GM19372 (cell line): ENCODE data around the gene PPP2R3A.

Experiments used
- ATAC-seq: cut with Tn5 transposase; IDR thresholded peaks from one replicate; pipeline ENCODE4 v1.9.1; 2021; ENCODE audit warnings: mild to moderate bottlenecking, low read depth, moderate library complexity; ENCODE audit not compliant: unreplicated experiment

PPP2R3A gene

DNA sequence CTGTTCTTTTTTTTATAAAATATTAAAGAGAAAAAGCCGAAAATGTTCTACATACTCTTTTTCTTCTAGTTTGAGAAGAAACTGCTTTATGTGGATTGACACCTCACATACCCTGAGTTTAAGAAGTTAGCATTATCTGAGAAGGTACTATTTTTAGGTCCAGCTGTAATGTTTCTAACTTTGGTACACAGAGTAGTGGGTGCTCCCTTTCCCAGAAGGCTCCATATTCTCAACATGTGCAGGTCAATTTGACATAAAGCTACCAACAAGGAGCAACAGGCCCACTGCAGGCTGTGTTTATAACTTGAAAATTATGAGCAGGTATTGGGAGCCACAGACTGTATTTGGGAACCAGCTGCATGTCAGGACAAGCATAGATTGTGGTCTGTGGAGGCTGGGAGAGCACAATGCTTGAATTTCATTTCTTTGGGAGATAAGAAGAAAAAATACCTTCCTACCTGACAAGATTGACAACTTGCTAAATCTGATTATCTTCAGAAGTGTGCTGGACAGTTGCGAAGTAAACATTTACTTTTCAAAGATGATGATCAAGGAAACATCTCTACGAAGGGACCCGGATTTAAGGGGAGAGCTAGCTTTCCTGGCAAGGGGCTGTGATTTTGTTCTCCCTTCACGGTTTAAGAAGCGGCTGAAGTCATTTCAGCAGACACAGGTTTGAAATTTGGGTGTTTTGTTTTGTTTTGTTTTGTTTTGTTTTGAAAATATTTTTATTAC, 57.2 kb downstream of the PPP2R3A start:
- no peak for ATAC-seq

DNA sequence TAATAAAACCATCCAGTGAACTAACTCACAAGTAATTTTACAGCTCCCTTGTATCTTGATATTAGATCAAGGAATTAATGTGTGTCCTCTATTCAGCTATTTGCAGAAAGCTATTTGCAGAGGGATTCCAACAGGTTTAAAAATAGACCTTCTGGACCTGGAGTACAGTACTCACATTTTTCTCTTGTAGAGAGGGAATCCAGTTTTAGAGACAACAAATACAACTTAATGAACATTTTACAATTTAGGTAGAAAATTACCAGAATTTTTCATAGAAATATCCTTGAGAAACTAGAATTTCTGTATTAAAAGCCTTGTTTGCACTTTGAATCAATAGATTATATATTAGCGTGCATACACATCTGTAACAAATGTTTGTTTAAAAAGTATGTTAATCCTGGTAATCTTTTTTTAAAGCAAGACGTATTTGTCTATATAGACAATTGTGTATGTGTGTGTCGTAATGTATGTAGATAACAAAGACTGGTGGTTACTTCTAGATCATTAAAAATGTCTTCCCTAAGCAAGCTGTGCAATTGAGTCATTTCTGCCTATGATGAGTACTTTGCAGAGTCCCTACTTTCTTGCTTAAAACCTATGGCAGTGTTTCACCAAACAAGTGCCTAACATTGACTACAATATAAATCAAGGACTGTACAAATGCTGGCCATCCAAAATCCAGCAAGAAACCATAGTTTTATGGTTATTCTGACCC, 57.9 kb downstream of the PPP2R3A start:
- ATAC-seq = no peak

DNA sequence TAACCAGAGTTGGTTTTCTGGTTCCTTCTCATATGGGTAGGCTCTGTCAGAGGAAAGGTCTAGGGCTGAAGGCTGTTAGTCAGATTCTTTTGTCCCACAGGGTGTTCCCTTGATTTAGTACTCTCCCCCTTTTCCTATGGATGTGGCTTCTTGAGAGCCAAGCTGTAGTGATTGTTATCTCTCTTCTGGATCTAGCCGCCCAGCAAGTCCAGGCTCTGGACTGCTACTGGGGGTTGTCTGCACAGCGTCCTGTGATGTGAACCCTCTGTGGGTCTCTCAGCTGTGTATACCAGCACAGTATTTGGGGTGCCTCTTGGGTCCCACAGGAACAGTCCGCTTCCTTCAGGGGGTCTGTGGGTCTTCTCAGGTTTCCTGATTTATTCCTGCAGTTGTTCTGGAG, 70.8 kb downstream of the PPP2R3A start:
- ATAC-seq = no peak

DNA sequence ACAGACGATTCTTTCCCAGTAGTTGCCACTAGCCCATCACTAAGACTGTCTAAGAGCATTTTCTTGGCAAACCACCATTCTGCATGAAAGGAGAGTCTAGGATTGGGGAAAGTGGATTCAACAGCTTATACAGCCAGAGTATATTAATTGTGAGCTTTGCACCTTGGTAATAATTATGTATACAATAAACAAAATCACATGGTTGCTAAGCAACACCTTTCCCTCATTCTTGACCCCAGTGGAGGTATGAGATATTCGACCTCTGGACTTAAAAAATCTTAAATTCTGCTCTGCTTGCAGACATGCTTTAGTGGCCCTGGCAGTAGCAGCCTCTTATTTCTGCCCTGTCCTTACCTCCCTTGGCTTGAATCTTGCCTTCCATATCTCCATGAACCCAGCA, 73.1 kb downstream of the PPP2R3A start:
- ATAC-seq = no peak

DNA sequence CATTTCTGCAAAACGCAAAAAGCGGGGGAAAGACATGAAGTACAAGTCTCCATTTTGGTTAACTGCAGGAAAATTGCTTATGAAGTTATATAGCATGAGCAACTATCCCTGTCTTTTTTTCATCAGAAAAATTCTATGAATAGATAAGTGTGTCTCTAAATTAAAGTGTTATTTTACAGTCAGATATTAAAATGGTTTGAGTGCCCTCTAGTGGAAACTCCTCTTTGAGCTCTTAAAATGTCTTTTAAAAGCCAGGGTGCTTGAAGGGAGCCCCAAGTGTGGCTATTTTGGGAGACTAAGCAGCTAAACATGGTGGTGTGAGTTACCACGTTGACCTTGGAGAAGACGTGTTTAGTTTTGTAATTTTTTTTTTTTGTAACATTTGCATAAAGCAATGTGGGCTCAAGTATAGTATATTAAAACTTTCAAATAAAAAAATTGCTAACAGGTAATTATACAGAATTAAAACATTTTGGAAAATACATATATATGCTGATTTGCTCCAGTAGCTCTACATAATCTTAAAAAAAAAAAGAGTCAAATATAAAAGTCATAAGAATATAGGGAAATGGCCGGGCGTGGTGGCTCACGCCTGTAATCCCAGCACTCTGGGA, 77.2 kb downstream of the PPP2R3A start:
- ATAC-seq = no peak

DNA sequence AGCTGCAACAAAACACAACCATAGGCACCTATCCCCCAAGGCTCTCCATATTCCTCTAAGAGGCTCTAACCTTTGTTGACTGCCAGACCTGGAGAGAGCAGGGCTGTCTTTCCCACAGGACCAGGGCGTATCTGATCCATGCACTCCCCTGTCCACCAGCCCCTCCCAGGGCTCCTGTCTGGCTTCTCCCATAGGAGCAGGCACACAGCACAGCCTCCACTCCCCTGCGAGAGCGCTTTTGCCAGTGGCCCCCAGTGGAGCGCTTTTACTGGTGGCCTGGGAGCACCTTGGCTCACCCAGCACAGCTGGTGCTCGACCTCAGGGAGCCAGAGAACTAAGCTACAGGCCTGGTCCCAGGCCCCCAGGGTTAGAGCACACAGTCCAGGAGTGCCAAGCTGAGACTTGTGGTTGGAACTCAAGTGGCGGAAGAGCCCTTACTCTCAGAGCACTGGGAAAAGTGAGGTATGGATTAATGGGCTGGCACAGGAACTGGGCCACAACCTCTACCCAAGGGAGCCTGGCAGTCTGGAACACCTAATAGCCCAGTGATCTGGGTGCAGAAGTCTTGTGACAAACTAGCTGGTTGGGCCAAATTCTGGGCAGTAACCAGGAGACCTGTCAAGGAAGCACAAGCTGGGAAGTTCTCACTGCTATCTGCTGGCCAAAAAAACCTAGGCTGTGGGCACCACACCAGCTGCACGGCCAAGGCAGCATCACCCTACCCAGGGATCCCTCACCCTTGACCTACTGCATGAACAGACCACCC, 79.6 kb downstream of the PPP2R3A start:
- no peak for ATAC-seq

DNA sequence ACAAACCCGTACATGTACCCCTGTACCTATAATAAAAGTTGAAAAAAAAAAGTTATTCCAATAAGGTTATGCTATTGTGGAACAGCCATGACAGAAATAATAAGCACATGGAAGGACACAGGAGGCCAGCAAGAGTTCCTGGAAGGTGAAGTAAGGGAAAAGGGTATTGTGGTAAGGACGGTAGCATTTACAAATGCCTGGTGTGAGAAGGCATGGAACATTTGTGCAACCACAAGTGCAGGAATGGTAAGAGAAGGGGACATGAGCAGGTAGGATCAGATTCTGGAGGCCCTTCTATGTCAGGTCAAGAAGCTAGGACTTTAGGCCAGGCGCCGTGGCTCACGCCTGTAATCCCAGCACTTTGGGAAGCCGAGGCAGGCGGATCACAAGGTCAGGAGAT, 82.5 kb downstream of the PPP2R3A start:
- ATAC-seq = no peak

DNA sequence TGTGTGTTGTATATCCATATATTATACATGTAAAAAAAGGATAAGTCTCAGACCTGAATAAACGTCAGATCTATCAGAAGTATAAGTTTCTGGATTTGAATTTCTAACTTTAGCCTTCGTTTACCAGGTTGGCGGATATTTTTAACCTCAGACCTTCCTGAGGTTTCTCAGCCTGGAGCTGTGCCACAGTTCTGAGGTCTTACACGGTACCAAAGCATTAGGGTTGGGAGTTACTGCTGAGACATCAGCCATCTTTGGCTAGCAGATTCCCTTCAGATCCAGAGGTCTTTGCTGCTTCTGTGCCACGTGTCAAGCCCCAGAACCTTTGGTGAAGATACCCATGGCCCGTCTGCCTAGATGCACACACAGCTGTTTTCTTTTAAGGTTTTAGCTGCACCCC, 84.7 kb downstream of the PPP2R3A start:
- no peak for ATAC-seq

DNA sequence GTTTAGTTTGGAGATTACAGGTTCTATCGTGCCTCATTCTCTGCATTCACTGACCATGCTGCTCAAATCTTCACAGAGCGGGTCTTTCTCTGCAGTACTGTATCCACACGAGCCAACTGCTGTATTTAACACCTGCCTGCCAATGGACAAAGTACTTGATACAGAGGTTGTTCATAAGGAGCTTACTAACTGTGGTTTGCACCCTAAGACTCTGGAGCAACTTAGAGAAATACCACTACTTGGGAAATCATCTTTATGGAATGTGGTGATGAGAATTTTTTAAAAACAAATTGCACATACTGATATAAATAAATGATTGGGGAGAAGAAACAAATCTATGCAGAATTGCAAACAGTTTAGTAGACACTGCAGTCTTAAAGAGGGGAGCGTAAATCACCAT, 90.0 kb downstream of the PPP2R3A start:
- ATAC-seq = no peak

DNA sequence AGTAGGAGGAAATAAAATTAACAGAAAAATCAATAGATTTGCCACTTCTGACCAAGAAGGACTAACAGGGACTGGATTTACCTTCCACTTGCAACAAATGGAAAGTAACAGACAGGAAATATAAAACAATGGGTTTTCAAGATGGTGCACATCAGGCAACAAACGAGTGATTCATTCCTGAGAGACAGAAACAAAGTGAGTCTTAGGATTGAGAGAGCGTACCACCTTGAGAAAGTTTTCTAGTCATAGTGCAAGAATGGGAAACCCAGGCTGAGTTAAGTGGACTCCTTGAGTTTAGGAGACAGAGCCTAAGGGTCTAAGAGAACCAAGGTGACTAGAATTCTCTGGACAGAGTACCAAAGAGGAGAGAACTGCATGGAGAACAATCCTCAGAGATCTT, 101.7 kb downstream of the PPP2R3A start:
- no peak for ATAC-seq

DNA sequence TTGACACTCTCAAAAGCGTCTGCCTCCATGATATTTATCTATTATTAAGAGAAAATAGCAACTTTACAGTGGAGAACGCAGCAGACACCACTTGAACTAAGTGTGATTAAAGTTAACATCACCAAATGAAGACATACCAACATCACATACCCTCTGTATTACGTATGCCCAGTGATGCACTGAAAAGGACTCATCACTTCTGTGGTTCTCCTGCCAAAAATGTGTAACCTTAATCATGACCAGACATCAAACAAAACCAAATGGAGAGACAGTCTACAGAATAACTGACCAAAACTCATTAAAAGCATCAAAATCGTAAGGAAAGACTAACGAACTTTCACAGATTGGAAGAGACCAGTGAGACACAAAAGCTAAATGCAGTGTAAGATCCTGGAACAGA, 103.2 kb downstream of the PPP2R3A start:
- no peak for ATAC-seq

DNA sequence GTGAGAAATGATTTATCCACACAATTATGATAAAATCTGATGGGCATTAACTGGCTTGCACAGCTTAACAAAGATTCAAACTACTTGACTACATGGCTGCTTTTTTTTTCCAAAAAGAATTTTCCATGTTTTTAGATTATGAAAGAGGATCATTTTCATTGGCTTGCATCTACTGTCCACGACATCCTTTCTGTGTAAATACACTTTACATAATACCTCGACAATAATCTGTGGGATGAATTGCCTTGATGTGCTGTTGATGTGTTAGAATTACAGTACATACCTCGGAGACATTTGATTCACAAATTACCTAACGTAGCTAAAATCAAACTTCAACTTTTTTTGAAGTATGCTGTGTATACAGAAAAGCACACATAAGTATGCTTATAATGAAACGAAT, 104.4 kb downstream of the PPP2R3A start:
- no peak for ATAC-seq

DNA sequence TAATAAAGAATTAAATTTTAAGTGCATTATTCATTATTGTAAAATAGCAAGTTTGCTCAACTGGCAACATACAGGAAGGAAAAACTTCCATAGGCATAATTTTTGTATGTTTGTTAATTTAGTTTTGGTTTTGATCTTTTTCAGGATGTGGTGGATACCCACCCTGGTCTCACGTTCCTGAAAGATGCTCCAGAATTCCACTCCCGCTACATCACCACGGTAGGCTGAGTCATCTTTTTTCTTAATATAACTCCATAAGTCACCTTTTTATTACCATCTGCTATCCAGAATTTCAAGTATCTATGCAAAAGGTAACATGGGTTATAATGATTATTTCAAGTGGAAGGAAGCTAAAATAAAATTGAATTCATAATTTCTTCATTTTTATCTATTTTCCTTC, 104.8 kb downstream of the PPP2R3A start:
- no peak for ATAC-seq

DNA sequence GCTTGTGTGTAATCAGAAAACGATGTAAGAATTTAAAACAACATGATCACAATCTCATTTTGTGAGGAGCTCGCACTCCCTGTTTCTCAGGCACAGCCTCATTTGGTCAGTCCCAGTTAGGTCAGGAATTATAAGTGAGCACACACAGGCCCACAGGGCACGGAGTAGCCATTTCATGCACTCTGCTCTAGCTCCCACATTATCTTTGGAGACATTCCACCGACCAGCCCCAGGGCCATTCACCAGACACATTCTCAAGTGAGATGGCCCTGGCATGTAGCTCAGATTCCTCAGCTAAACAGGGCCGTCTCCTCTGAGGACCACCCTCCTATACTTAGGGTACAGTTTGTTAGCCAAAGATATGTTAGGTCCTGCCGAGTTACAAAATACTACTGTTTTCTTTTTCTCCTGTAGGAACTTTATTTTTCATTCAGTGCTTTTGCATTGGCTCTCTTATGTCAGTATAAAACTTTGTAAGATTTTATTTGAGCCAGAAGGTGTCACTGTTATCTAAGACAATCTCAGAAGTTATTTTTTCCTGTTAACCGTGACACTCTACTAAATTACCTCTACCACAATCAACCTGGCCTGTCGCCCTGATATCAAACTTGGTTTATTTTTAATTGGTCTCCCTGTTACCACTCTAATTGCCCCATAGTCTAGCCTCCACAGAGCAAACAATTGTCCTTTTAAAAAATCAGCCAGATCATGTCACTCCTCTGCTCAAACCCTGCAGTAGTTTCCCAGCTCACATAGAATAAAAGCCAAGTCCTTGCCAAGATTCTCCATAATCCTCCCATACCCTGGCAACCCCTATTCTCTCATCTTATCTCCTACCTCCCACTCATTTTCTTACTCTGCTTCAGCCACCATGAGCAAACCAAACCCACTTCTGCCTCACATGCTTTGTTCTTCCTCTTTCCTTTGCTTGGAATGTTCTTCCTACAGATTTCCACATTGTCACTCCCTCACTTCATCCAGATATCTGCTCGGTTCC, 105.7 kb downstream of the PPP2R3A start:
- no peak for ATAC-seq

DNA sequence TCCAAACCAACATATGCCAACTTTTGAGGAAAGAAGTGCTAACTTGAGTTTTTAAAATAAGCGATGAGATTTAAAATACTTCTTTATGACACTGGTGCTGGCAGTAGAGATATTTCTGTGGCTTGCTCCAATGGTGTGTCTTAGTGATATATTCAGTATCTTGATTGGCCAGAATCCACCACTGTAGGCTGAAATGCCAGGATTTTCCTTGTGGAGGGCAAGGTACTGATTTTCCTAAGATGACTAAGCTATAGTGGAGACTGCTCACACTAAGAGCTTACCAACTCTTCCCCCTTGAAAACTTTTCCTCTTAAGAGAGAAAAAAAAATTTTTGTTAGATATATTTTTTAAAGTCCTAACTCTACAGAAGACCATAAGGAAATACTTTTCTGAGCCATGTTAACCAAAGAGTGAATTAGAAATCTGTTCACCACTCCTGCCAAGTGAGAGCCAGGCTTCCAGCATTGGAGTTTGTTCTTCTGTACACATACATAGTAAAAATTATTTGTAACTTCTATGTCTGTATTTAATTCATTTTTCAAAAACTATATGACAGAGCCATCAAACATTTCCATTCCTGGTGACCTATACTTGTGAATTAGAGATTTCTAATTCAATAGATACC, 109.1 kb downstream of the PPP2R3A start:
- no peak for ATAC-seq

DNA sequence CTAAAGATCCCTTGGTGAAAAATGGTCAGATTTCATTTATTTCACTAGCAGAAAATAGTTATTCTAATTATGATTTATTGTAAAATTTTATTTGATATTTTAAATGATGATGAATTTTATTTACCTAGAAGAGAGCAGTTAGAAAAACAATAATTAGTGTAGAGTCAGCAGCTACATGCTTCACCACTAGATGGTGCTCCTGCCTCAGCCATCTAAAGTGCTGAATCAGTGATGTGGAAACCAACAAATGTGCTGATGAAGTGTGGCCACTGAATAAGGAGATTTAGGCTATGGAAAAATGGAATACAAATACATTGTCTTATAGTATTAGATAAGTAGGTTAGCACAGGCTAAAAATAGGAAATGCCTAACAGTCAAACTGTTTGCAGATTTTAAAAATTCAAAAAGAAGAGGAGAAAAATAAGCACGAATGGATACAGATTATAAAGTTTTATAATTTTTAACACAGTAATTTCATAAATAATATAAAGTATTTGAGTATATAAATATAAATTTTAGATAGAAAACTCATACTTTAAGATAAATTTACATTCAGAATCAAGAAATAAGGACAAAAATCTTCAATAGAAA, 109.8 kb downstream of the PPP2R3A start:
- ATAC-seq = no peak

DNA sequence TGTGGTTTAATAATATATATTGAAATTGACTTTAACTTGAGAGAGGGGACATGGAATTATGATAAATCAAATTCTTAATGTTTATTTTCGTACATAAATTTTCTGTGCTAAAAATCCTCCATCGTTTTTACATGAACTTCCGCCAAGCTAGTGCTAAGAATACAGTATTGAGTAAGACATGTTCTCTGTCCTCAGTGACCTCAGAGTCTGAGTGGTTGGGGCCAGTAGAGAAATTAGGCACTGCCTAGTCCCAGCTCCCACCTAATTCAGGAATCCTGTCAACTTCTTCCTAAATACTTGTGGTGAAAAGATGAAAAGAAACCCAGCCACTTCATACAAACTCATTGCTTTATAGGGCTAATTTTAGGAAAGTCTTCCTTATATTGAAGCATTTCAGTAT, 110.3 kb downstream of the PPP2R3A start:
- no peak for ATAC-seq

DNA sequence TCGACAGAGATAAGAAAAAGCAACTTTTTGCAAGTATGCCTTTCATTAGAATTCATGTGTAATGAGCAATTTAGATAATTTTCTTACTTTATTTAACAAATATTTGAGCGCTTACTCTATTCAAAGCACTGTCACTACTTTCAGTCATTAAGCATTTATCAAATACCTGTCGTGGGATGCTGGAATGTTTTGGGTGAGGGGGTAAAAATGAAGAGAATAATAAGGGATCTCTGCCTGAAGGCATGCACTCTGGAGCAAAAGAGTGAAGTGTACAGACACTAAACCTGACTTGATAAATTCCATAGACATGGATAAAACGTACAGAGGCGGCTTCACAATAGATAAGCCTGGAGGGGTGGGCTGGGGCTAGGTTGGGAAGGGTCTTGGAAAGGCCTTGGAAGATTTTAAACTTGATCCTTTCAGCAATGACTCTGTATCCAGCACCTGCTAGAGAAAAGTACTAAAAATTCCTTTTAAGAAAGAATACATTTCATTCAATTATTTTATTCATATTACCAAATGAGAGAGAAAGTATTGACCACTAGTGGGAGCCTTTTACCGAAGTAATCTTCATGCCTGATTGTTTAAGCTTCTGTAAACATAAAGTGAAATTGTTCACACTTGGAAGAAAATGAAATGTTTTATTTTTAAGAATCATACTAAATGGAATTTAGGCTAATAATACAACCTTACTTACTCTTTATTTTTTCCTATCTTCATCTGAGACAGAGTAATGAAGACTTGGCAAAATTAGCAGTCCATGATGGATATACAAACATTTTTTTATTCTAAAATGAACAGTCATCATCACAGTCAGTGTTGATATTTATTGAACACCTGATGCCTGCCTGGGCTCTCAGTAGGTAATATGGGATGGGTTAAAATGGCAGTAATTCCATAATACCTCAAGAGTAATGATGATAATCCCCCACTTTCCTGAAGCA, 113.2 kb downstream of the PPP2R3A start:
- ATAC-seq = no peak
